IPS-NIHi11 (cell line): ENCODE data around the gene NKX2-3.
A peak's percentile ranks its signal among the peaks of the same experiment; 100 is the strongest.

Source experiments
- DNase-seq: peaks from one replicate; pipeline ENCODE4 v3.0.0; 2012; ENCODE audit warnings: mixed read lengths, low spot score

NKX2-3 gene

GRCh38 chr10:99532687-99533495, at the start of gene NKX2-3:
TSS of gene NKX2-3 (plus strand) at chr10:99532942. CDS start at chr10:99533132, 190 bp downstream.
- DNase-seq: peak; percentile 85

- peak; percentile 68 for DNase-seq
Observed at GRCh38 chr10:99484626-99485581, 47.8 kb upstream of the NKX2-3 start.

GRCh38 chr10:99487125-99487807, 45.5 kb upstream of the NKX2-3 start:
- DNase-seq: no peak

GRCh38 chr10:99489271-99489670, 43.5 kb upstream of the NKX2-3 start:
- no peak for DNase-seq

- no peak for DNase-seq
Observed at GRCh38 chr10:99497343-99498025, 35.3 kb upstream of the NKX2-3 start.

- no peak for DNase-seq
Observed at GRCh38 chr10:99506416-99506815, 26.3 kb upstream of the NKX2-3 start.

- DNase-seq: no peak
Observed at GRCh38 chr10:99507265-99507664, 25.5 kb upstream of the NKX2-3 start.

- no peak for DNase-seq
Observed at GRCh38 chr10:99513061-99513460, 19.7 kb upstream of the NKX2-3 start.

- DNase-seq: no peak
Observed at GRCh38 chr10:99519690-99520039, 13.1 kb upstream of the NKX2-3 start.

- DNase-seq: no peak
Observed at GRCh38 chr10:99520040-99520846, 12.5 kb upstream of the NKX2-3 start.

- peak; percentile 46 for DNase-seq
Observed at GRCh38 chr10:99520847-99521764, 11.6 kb upstream of the NKX2-3 start.

- no peak for DNase-seq
Observed at GRCh38 chr10:99521765-99522469, 10.8 kb upstream of the NKX2-3 start.

GRCh38 chr10:99522470-99523250, 10.1 kb upstream of the NKX2-3 start:
- peak; percentile 60 for DNase-seq

- DNase-seq: peak; percentile 58
Observed at GRCh38 chr10:99523251-99523773, 9.4 kb upstream of the NKX2-3 start.

- DNase-seq: no peak
Observed at GRCh38 chr10:99524050-99524666, 8.6 kb upstream of the NKX2-3 start.

- DNase-seq: no peak
Observed at GRCh38 chr10:99524736-99525380, 7.9 kb upstream of the NKX2-3 start.

- no peak for DNase-seq
Observed at GRCh38 chr10:99525897-99526296, 6.8 kb upstream of the NKX2-3 start.
